Neural cell (in vitro differentiated cells): ENCODE measurements around the gene ATP8B3. TPM values are rescaled to one million over a fixed set of nuclear protein-coding genes. Genes with fewer than 3 reads are reported as not detected.

Experiments used
- H2AFZ ChIP-seq: fragments of 200-600, 300-800 bp; sonication (generic), shearing (Covaris generic); 2 replicates; pipeline ENCODE4 v1.6.0; 2014; ENCODE audit warnings: low read depth, mild to moderate bottlenecking, antibody characterized with exemption, low read length, moderate library complexity
- H3F3A ChIP-seq: fragments of 200-600 bp; shearing (Covaris generic); 2 replicates; pipeline ENCODE4 v1.6.1; 2016; ENCODE audit warnings: mild to moderate bottlenecking, moderate library complexity, mixed read lengths, antibody characterized with exemption, low read length; ENCODE audit not compliant: insufficient read depth, poor library complexity, severe bottlenecking
- H3K27ac ChIP-seq: fragments of 200-600, 300-800 bp; sonication (generic), shearing (Covaris generic); 2 replicates; pipeline ENCODE4 v1.5.1; 2014; ENCODE audit warnings: mild to moderate bottlenecking, low read length, moderate library complexity
- H3K27me3 ChIP-seq: fragments of 300-800, 200-600 bp; sonication (generic), shearing (Covaris generic); 2 replicates; pipeline ENCODE4 v1.6.0; 2014; ENCODE audit warnings: mild to moderate bottlenecking, low read depth, low read length, moderate library complexity; ENCODE audit not compliant: insufficient read depth
- H3K36me3 ChIP-seq: fragments of 300-800, 200-600 bp; sonication (generic), shearing (Covaris generic); 2 replicates; pipeline ENCODE4 v1.5.1; 2014; ENCODE audit warnings: mild to moderate bottlenecking, antibody characterized with exemption, low read length, moderate library complexity; ENCODE audit not compliant: insufficient read depth
- H3K4me2 ChIP-seq: fragments of 300-800, 200-600 bp; sonication (generic), shearing (Covaris generic); 2 replicates; pipeline ENCODE4 v1.6.0; 2014; ENCODE audit warnings: mild to moderate bottlenecking, low read length
- H3K4me3 ChIP-seq: fragments of 300-800, 200-600 bp; sonication (generic), shearing (Covaris generic); 2 replicates; pipeline ENCODE4 v1.5.1; 2014; ENCODE audit warnings: mild to moderate bottlenecking, low read length, moderate library complexity
- H3K79me2 ChIP-seq: fragments of 200-600 bp; shearing (Covaris generic); replicated peaks from 2 replicates; pipeline ENCODE4 v1.6.0; 2014; ENCODE audit warnings: mild to moderate bottlenecking, low read length, moderate library complexity; ENCODE audit not compliant: insufficient read depth
- H3K9ac ChIP-seq: fragments of 300-800, 200-600 bp; sonication (generic), shearing (Covaris generic); 2 replicates; pipeline ENCODE4 v1.6.1; 2016; ENCODE audit warnings: mild to moderate bottlenecking, low read length, mixed read lengths
- H3K9me2 ChIP-seq: fragments of 200-600 bp; shearing (Covaris generic); 2 replicates; pipeline ENCODE4 v1.6.1; 2016; ENCODE audit warnings: mild to moderate bottlenecking, low read length, mixed read lengths; ENCODE audit not compliant: insufficient read depth
- H3K9me3 ChIP-seq: fragments of 200-600, 300-800 bp; sonication (generic), shearing (Covaris generic); 2 replicates; pipeline ENCODE4 v1.6.1; 2016; ENCODE audit warnings: mild to moderate bottlenecking, mixed run types, low read length, moderate library complexity, mixed read lengths
- H4K20me1 ChIP-seq: fragments of 200-600 bp; shearing (Covaris generic); 2 replicates; pipeline ENCODE4 v1.6.1; 2016; ENCODE audit warnings: mild to moderate bottlenecking, mixed run types; ENCODE audit not compliant: insufficient read depth
- CTCF ChIP-seq: fragments of 450-650 bp; IDR thresholded peaks from 2 replicates; pipeline ENCODE4 v1.5.1; 2014; ENCODE audit warnings: antibody characterized with exemption, mild to moderate bottlenecking, moderate library complexity; ENCODE audit not compliant: poor library complexity, severe bottlenecking
- EP300 ChIP-seq: fragments of 450-650 bp; conservative IDR thresholded peaks from 2 replicates; pipeline ENCODE4 v1.6.1; 2014; ENCODE audit warnings: antibody characterized with exemption, mild to moderate bottlenecking, moderate library complexity; ENCODE audit not compliant: poor library complexity, severe bottlenecking
- EZH2 ChIP-seq: fragments of 200-600, 300-800 bp; shearing (Covaris generic), sonication (generic); IDR thresholded peaks from 2 replicates; pipeline ENCODE4 v1.6.1; 2014; ENCODE audit warnings: antibody characterized with exemption, low read length, borderline replicate concordance, mild to moderate bottlenecking; ENCODE audit not compliant: insufficient read depth, poor library complexity, severe bottlenecking
- MXI1 ChIP-seq: fragments of 450-650 bp; conservative IDR thresholded peaks from 2 replicates; pipeline ENCODE4 v1.6.1; 2014; ENCODE audit warnings: antibody characterized with exemption, mild to moderate bottlenecking; ENCODE audit not compliant: poor library complexity, severe bottlenecking
- POLR2AphosphoS5 ChIP-seq: IDR thresholded peaks from 2 replicates; pipeline ENCODE4 v1.6.1; 2012
- RAD21 ChIP-seq: fragments of 450-650 bp; conservative IDR thresholded peaks from 2 replicates; pipeline ENCODE4 v1.6.1; 2014; ENCODE audit warnings: antibody characterized with exemption, mild to moderate bottlenecking, moderate library complexity
- REST ChIP-seq: IDR thresholded peaks from 2 replicates; pipeline ENCODE4 v1.6.1; 2012; ENCODE audit warnings: borderline replicate concordance
- SMC3 ChIP-seq: fragments of 450-650 bp; conservative IDR thresholded peaks from 2 replicates; pipeline ENCODE4 v1.6.1; 2014; ENCODE audit warnings: antibody characterized with exemption, mild to moderate bottlenecking, moderate library complexity; ENCODE audit not compliant: poor library complexity
- TAF1 ChIP-seq: IDR thresholded peaks from 2 replicates; pipeline ENCODE4 v1.6.1; 2012; ENCODE audit warnings: low read depth
- polyA plus RNA-seq: library from polyadenylated mRNA; depleted of rRNA; stranded (reverse); fragments of >200 nt; gene quantifications from 2 replicates; pipeline ENCODE4 v1.2.3, GENCODE V29; 2014

Gene ATP8B3
- polyA plus RNA-seq, 1 donor from 2014 or later = 1.5 TPM

GRCh38 chr19:1841209-1841924 is 29.3 kb upstream of the ATP8B3 start:
- no peak overlapping the region for H3K27ac ChIP-seq
- no peaks in the 10 kb centered on the region for H3K9me3 ChIP-seq
- H3K9me2 ChIP-seq = no peaks in the 10 kb centered on the region
- H3F3A ChIP-seq = no peaks in the 10 kb centered on the region
- H2AFZ ChIP-seq = no peak overlapping the region
- H4K20me1 ChIP-seq = no peaks in the 10 kb centered on the region
- H3K27me3 ChIP-seq = no peaks in the 10 kb centered on the region
- no peak overlapping the region for H3K4me3 ChIP-seq
- no peak overlapping the region for H3K4me2 ChIP-seq
- TF ChIP-seq EP300 (no peak), TAF1 (no peak), MXI1 (no peak), RAD21 (no peak), SMC3 (no peak), CTCF (no peak), EZH2 (no peak), POLR2AphosphoS5 (no peak), REST (no peak)
- no peaks in the 10 kb centered on the region for H3K36me3 ChIP-seq
- peaks cover 14% of the 10 kb centered on the region for H3K79me2 ChIP-seq
- H3K9ac ChIP-seq = no peak overlapping the region

GRCh38 chr19:1840541-1841115 is 28.6 kb upstream of the ATP8B3 start:
- no peaks in the 10 kb centered on the region for H4K20me1 ChIP-seq
- peaks cover 6% of the 10 kb centered on the region for H3K79me2 ChIP-seq
- no peaks in the 10 kb centered on the region for H3K9me3 ChIP-seq
- no peak overlapping the region for H3K9ac ChIP-seq
- no peaks in the 10 kb centered on the region for H3F3A ChIP-seq
- H3K27ac ChIP-seq = no peak overlapping the region
- no peaks in the 10 kb centered on the region for H3K9me2 ChIP-seq
- H3K27me3 ChIP-seq = no peaks in the 10 kb centered on the region
- TF ChIP-seq REST (no peak), MXI1 (no peak), EZH2 (no peak)
- H3K36me3 ChIP-seq = no peaks in the 10 kb centered on the region
- H3K4me2 ChIP-seq = no peak overlapping the region
- H2AFZ ChIP-seq = no peak overlapping the region
- H3K4me3 ChIP-seq = no peak overlapping the region
